ENCODE measurements around the gene RRM1.
A peak's percentile ranks its signal among the peaks of the same experiment; 100 is the strongest.
"Not testable (repeated sequence)": the region's sequence is repeated elsewhere in the genome, so short reads cannot be mapped to it uniquely, and the experiment has no call there.

The RRM1 gene

GRCh38 chr11:4161305-4161704, 66.7 kb downstream of the RRM1 start:
- H3K27me3 ChIP-seq: no peaks in the 10 kb centered on the region
- no peak for DNase-seq
- TF ChIP-seq, protein P1, sequence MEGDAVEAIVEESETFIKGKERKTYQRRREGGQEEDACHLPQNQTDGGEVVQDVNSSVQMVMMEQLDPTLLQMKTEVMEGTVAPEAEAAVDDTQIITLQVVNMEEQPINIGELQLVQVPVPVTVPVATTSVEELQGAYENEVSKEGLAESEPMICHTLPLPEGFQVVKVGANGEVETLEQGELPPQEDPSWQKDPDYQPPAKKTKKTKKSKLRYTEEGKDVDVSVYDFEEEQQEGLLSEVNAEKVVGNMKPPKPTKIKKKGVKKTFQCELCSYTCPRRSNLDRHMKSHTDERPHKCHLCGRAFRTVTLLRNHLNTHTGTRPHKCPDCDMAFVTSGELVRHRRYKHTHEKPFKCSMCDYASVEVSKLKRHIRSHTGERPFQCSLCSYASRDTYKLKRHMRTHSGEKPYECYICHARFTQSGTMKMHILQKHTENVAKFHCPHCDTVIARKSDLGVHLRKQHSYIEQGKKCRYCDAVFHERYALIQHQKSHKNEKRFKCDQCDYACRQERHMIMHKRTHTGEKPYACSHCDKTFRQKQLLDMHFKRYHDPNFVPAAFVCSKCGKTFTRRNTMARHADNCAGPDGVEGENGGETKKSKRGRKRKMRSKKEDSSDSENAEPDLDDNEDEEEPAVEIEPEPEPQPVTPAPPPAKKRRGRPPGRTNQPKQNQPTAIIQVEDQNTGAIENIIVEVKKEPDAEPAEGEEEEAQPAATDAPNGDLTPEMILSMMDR (IDR thresholded peaks at IDR 0.05; ENCODE audit: low read depth, low read length): no peak
- H3K36me3 ChIP-seq: no peaks in the 10 kb centered on the region
- no peaks in the 10 kb centered on the region for H3K9me3 ChIP-seq
- H3K4me1 ChIP-seq: no peaks in the 10 kb centered on the region
- H3K4me3 ChIP-seq (ENCODE audit: low read depth, low read length): no peak overlapping the region

- no peaks in the 10 kb centered on the region for H3K36me3 ChIP-seq
- H3K4me3 ChIP-seq (ENCODE audit: low read depth, low read length): no peak overlapping the region
- H3K9me3 ChIP-seq: no peaks in the 10 kb centered on the region
- H3K27me3 ChIP-seq: no peaks in the 10 kb centered on the region
- TF ChIP-seq, protein P1 (IDR thresholded peaks at IDR 0.05; ENCODE audit: low read depth, low read length): no peak
- DNase-seq: no peak
- no peaks in the 10 kb centered on the region for H3K4me1 ChIP-seq
These were observed 70.4 kb downstream of the RRM1 start for GRCh38 chr11:4164884-4165590.

- DNase-seq: no peak
- Histone ChIP-seq H3K4me3 (ENCODE audit: low read depth, low read length) (no peak overlapping the region), H3K9me3 (no peaks in the 10 kb centered on the region), H3K4me1 (no peaks in the 10 kb centered on the region), H3K27me3 (no peaks in the 10 kb centered on the region), H3K36me3 (no peaks in the 10 kb centered on the region)
- TF ChIP-seq, protein P1 (IDR thresholded peaks at IDR 0.05; ENCODE audit: low read depth, low read length): no peak
These were observed 72.7 kb downstream of the RRM1 start for GRCh38 chr11:4167292-4167691.

GRCh38 chr11:4167758-4168157, 73.2 kb downstream of the RRM1 start:
- no peaks in the 10 kb centered on the region for H3K9me3 ChIP-seq
- no peak overlapping the region for H3K4me3 ChIP-seq (ENCODE audit: low read depth, low read length)
- no peak for DNase-seq

DNA sequence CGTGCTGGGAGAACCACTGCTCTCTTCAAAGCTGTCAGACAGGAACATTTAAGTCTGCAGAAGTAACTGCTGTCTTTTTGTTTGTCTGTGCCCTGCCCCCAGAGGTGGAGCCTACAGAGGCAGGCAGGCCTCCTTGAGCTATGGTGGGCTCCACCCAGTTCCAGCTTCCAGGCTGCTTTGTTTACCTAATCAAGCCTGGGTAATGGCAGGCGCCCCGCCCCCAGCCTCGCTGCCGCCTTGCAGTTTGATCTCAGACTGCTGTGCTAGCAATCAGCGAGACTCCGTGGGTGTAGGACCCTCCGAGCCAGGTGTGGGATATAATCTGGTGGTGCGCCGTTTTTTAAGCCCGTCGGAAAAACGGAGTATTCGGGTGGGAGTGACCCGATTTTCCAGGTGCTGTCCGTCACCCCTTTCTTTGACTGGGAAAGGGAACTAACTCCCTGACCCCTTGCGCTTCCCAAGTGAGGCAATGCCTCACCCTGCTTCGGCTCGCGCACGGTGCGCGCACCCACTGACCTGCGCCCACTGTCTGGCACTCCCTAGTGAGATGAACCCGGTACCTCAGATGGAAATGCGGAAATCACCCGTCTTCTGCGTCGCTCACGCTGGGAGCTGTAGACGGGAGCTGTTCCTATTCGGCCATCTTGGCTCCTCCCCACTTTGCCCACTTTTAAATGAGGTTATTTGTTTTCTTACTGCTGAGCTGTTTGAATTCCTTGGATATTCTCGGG, 81.2 kb downstream of the RRM1 start:
- H3K4me3 ChIP-seq (ENCODE audit: low read depth, low read length): peak overlapping the region; percentile 47
- peak; percentile 61 for DNase-seq
- H3K27me3 ChIP-seq, H3K9me3 ChIP-seq, H3K4me1 ChIP-seq, H3K36me3 ChIP-seq: not testable (repeated sequence)

More at GRCh38 chr11:4167758-4168157, 73.2 kb downstream of the RRM1 start:
- Histone ChIP-seq H3K36me3 (no peaks in the 10 kb centered on the region), H3K4me1 (no peaks in the 10 kb centered on the region), H3K27me3 (no peaks in the 10 kb centered on the region)
- TF ChIP-seq, protein P1 (IDR thresholded peaks at IDR 0.05; ENCODE audit: low read depth, low read length): no peak

- Histone ChIP-seq H3K9me3 (no peaks in the 10 kb centered on the region), H3K36me3 (no peaks in the 10 kb centered on the region), H3K4me3 (ENCODE audit: low read depth, low read length) (no peak overlapping the region), H3K4me1 (no peaks in the 10 kb centered on the region), H3K27me3 (no peaks in the 10 kb centered on the region)
- TF ChIP-seq, protein P1 (IDR thresholded peaks at IDR 0.05; ENCODE audit: low read depth, low read length): no peak
- no peak for DNase-seq
These were observed 84.4 kb downstream of the RRM1 start for GRCh38 chr11:4178813-4179662.

Measured in BE2C (cell line).